WERI-Rb-1 (cell line): ENCODE results near the gene MS4A15.

Source experiments
- DNase-seq: peaks from one replicate; pipeline ENCODE4 v3.0.0-alpha.2; 2020
- H3K27ac ChIP-seq: fragments of 250-450 bp; sonication (Bioruptor Pico); 2 replicates; pipeline ENCODE4 v1.5.1; 2020; ENCODE audit warnings: mild to moderate bottlenecking, moderate library complexity
- H3K27me3 ChIP-seq: fragments of 250-450 bp; sonication (Bioruptor Pico); 2 replicates; pipeline ENCODE4 v1.5.1; 2021; ENCODE audit warnings: mild to moderate bottlenecking, low read depth, moderate library complexity; ENCODE audit not compliant: insufficient read depth, severe bottlenecking
- H3K36me3 ChIP-seq: fragments of 250-450 bp; sonication (Bioruptor Pico); 2 replicates; pipeline ENCODE4 v1.5.1; 2020; ENCODE audit warnings: mild to moderate bottlenecking, moderate library complexity
- H3K4me3 ChIP-seq: 2 replicates; pipeline ENCODE4 v1.5.1; 2011; ENCODE audit warnings: low read depth, mild to moderate bottlenecking, control low read depth, low read length
- H3K9me3 ChIP-seq: fragments of 250-450 bp; sonication (Bioruptor Pico); 2 replicates; pipeline ENCODE4 v1.5.1; 2021; ENCODE audit warnings: mild to moderate bottlenecking, moderate library complexity; ENCODE audit not compliant: severe bottlenecking
- CTCF ChIP-seq: IDR thresholded peaks from 2 replicates; pipeline ENCODE4 v1.5.1; 2011; ENCODE audit warnings: low read depth, mild to moderate bottlenecking, control low read depth, inconsistent platforms, low read length

Gene MS4A15

GRCh38 chr11:60718524-60719316 lies 37.9 kb upstream of the MS4A15 start:
- H3K27me3 ChIP-seq, result peaks cover 11% of the 10 kb centered on the region

GRCh38 chr11:60719391-60719790 lies 37.3 kb upstream of the MS4A15 start:
- Histone ChIP-seq H3K9me3 (peaks cover 3% of the 10 kb centered on the region), H3K27ac (no peak overlapping the region), H3K4me3 (no peak overlapping the region), H3K36me3 (no peaks in the 10 kb centered on the region), H3K27me3 (peaks cover 14% of the 10 kb centered on the region)
- no peak for DNase-seq
- no peak for TF ChIP-seq CTCF

More at GRCh38 chr11:60718524-60719316, 37.9 kb upstream of the MS4A15 start:
- no peak overlapping the region for H3K27ac ChIP-seq
- H3K9me3 ChIP-seq, result peaks cover 3% of the 10 kb centered on the region
- H3K4me3 ChIP-seq, result no peak overlapping the region
- no peak for DNase-seq
- TF ChIP-seq CTCF, result no peak
- H3K36me3 ChIP-seq, result no peaks in the 10 kb centered on the region

- peaks cover 3% of the 10 kb centered on the region for H3K9me3 ChIP-seq
- H3K4me3 ChIP-seq, result no peak overlapping the region
- H3K27ac ChIP-seq, result no peak overlapping the region
- DNase-seq, result no peak
- no peak for TF ChIP-seq CTCF
- H3K36me3 ChIP-seq, result no peaks in the 10 kb centered on the region
- H3K27me3 ChIP-seq, result peaks cover 21% of the 10 kb centered on the region
These were observed 36.2 kb upstream of the MS4A15 start for GRCh38 chr11:60720460-60720859.

- Histone ChIP-seq H3K9me3 (no peaks in the 10 kb centered on the region), H3K36me3 (no peaks in the 10 kb centered on the region), H3K27me3 (peaks cover 36% of the 10 kb centered on the region), H3K4me3 (no peak within 1 kb of the TSS), H3K27ac (no peak within 1 kb of the TSS)
- DNase-seq, result no peak
- TF ChIP-seq CTCF, result no peak
These were observed 32.2 kb upstream of the MS4A15 start, which contains the start of gene MS4A18 for GRCh38 chr11:60724420-60724819. MS4A18 (plus strand) TSS chr11:60724720.

- H3K4me3 ChIP-seq, result no peak overlapping the region
- DNase-seq, result no peak
- H3K27ac ChIP-seq, result no peak overlapping the region
- H3K36me3 ChIP-seq, result no peaks in the 10 kb centered on the region
- H3K9me3 ChIP-seq, result no peaks in the 10 kb centered on the region
- peaks cover 31% of the 10 kb centered on the region for H3K27me3 ChIP-seq
- no peak for TF ChIP-seq CTCF
These were observed 31.1 kb upstream of the MS4A15 start for GRCh38 chr11:60725592-60725991.

GRCh38 chr11:60731586-60731985 lies 25.1 kb upstream of the MS4A15 start:
- peaks cover 13% of the 10 kb centered on the region for H3K27me3 ChIP-seq
- H3K36me3 ChIP-seq, result no peaks in the 10 kb centered on the region
- peaks cover 10% of the 10 kb centered on the region for H3K9me3 ChIP-seq
- no peak for DNase-seq
- TF ChIP-seq CTCF, result no peak
- no peak overlapping the region for H3K4me3 ChIP-seq
- no peak overlapping the region for H3K27ac ChIP-seq
